NCI-H2227 (cell line): ENCODE measurements around the gene ETFA.

Experiments used
- DNase-seq: peaks from one replicate; lab custom pipeline; 2025; ENCODE audit not compliant: unreplicated experiment; lab: John Stamatoyannopoulos, UW

ETFA gene

DNA sequence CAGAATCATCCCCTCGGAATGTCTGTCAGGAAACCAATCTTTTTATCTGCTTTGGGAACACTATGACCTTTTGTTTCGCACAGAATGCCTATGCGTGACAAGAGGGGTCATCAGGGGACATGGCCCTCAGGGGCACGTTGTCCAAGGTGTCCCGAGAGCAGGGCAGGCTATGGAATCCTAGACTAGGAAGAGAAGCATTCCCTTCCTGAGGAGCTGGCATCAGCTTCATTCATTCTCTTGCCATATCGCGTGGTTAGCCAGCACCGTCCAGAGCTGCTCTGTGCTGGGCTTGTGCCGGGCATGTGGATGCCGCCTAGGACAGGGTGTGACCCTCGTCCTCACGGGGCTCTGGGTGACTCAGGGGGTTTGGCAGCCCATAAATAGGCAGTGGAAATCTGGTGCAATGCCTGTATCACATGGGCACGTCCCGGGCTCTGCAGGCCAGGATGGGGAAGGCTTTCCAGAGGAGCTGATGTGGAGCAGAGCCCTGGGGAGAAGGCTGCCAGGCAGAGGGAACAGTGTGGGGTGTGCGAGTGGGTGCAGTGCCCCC lies 133.7 kb downstream of the ETFA start:
- no peak for DNase-seq

DNA sequence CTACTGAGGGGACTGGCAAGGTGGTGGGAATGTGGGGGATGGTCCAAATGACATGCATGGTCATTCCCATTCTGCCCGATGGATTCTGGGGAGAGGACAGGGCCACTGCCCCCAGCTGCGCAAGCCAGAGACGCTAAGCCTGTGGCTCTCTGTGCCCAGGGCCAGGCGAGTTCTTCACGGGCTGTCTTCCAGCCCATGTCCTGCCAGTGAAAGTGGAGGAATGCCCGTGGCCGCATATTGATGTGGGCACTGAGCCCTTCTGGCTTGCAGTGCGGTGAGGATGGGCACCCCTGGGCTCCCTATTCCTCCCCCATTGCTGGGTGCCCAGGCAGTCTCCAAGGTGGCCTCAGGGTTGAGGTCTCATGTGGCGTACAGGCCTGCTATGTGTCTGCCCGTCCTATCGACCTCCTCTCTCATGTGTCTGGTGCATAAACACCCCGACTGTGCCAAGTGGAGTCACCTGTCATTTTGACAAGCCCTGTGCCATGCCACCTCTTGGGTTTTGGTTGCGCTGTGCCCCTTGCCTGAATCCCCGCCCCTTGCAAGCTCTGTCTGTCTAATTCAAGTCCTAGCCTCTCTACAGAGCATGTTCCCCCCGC lies 134.7 kb downstream of the ETFA start:
- no peak for DNase-seq

DNA sequence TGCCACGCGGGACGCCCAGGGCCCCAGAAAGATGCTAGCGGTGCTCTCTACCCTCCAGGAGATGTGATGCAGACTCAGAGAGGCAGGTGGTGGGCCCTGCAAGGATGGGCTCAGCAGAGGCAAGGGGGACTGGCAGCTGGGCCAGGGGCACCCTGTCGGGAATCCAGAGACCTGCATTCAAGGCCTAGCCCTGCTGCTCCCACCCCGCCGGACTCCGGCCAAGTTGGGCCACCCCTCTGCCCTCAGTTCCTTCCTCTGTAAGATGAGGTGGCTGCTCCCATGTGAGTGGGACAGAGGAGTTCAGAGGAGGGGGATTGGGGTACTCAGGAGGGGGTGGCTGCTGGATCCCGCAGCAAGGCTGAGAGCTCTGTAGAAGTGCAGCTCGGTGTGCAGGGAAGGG lies 135.2 kb downstream of the ETFA start:
- no peak for DNase-seq

DNA sequence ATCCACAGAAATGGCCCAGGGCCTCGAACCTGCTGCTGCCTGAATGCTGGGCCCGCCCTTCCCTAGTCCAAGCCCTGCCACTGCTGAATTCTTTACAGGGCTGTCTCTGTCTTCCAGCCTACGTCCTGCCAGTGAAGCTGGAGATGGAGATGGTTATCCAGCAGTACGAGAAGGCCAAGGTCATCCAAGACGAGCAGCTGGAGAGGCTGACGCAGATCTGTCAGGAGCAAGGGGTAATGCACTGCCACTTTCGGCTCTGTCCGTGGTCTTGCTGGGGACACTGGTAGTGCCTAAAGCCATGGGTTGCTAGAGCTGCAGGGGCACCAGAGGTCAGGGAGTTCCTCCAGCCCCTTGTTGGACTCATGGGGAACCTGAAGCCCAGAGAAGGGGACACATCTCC lies 135.8 kb downstream of the ETFA start:
- no peak for DNase-seq

DNA sequence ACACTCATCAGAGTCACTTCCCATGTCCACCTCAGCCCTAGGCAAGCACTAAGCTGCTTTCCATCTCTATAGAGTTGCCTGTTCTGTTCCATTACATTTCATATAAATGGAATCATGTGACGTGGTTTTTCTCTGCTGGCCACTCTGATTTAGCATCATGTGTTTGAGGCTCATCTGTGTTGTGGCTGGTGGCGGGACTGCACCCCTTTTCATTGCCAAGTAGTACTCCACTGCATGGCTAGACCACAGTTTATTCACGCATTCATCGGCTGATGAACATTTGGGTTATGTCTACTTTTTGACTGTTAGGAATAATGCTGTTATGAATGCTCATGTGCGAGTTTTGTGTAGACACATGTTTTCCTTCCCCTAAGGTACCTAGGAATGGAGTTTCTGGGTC lies 136.6 kb downstream of the ETFA start:
- DNase-seq: no peak

DNA sequence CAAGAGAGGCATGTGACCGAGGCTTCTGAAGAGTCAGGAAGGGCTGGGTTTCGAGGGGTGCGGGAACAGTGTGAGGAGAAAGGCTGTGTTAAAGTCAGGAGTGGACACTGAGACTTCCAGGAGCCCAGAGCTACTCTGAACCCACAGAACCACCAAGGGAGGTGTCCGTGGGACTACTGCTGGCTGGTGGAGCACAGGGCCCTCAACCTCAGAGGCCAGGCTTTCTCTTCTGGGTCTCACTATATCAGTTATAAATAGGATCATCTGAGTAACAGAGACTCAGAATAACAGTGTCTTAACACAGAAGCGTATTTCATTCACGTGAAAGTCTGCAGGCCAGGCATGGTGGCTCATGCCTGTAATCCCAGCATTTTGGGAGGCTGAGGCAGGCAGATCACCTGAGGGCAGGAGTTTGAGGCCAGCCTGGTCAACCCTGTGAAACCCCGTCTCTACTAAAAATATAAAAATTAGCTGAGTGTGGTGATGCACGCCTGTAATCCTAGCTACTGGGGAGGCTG lies 137.9 kb downstream of the ETFA start:
- DNase-seq: no peak

DNA sequence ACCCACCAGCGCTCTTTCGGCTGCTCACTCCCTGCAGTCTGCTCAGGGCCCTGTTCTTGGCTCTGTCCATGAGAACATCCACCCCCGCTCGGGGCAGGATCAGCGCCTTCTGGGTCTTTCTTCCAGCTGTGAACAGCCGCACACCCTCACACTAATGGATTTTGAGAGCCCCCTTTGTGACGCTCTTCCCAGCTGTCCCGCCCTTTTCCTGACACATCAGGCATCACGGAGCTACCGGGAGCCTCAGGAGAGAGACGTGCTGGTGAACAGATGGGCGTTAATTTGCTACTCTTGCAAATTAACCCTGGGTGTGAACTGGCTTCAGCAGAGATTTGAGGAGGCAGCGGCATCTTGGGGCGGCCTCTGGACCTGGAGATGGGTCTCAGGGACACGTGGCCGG lies 138.5 kb downstream of the ETFA start:
- DNase-seq: no peak

DNA sequence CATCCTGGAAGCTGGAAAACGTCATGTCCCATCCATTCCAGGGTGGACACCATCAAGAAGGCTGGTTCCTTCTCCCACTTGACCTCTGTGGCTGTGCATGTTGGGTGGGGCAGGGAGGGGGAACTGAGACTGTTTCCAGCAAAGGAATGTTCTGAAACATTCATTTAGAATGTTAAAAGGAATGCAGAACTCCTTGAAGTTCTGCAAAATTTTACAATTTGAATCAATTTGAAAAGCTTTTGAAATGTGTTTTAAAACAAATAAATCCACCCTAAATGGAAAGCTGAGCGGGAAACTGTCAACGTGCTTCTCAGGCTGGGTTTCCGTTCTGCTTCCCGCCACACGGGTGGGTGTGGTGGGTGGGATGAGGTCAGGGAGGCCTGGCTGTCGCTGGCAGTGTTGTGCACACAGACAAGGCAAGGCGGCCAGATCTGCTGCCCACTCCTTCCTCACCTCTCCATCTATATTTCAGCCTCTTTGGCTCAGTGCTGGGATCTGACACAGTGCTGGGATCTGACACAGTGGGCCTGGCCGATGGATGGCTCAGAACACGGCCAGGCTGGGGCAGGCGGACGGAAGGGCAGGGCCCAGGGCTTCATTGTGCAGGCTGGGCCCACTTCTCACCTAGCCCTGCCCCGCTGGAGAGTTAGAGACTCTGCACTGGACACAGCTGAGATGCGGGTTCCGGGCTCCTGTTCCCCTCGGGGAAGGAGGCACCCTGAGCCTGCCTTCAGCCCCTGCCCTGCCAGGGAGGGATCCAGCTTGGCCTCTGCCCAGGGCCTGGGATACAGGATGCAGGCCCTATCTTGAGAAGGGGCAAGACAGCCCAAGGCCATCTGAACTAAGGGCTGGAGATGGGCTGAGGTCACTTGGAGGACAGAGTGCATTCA lies 141.1 kb downstream of the ETFA start:
- DNase-seq: no peak

DNA sequence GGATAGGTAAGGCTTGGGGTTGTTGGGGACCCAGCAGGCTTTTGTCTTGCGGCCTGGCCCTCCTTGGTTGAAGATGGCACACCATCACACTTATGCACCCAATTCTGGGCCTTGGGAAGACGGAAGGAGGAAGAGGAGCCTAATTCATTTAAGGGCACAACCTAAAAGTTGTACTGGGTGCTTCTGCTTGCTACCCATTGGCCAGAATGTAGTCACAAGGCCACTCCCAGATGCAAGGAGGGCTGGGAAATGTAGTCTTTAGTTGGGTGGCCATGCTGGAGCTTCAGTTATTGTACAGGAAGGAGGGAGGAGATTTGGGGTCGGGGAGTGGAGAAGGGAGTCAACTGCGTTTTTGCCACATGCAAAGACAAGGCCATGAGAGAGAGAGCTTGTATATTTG lies 142.3 kb downstream of the ETFA start:
- no peak for DNase-seq

DNA sequence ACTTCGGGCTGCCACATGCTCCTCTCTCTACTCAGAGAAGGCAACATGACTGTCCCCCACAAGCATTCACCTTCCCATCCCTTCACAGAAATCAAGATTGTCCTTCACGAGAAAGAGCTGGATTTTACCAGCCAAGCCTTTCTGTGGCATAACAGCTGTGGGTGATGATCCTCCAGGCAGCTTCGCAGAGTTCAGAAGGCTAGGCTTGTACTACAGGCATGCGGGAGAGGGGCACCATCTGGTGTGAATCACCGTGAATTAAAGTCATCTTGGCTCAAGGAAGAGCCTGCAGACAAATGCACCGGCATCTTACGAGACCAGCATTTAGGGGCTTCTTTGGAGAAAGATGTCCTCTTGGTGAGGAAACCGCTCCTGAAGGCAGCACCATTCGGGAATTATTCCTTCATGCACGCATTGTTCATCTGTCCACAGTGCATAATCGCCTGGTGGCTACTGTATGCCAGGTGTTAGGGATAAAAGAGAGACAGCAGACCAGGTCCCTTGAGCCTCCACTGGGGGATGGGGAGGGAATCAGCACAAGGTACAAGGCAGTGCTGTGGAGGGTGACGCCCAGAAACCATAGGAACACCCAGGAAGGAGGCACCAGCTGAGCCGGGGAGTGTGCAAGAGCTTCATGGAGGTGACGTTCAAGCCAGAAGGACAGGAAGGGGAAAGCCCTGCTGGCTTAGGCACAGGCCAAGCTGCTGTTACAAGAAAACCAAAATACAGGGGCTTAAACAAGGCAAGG lies 142.9 kb downstream of the ETFA start:
- no peak for DNase-seq

DNA sequence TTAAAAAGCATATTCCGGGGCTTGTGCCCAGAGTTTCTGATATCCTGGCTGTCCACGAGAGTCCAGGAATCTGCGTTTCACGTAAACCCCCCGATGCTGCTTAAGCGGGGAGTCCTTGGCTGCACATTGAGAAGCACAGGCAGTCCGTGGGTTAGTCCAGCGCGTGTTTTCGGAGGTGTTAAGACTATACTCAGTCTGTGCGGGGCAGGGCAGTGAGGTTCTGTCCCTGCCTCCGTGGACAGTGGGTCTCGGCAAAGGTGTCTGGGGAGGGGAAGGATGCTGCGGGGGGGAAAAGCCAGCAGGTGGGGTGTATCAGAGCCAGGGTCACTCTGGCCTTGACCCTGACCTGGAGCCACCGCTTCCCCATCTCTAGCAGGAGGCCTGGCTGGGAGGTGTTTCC lies 145.3 kb downstream of the ETFA start:
- DNase-seq: no peak
